Prostate gland (tissue), 2 donors: ENCODE measurements around the gene LYRM4.

ENCODE experiments used
- POLR2A ChIP-seq: fragments of 450-650 bp; IDR thresholded peaks from one replicate; pipeline ENCODE4 v1.6.1; 2016; ENCODE audit warnings: antibody characterized with exemption, mild to moderate bottlenecking
- POLR2AphosphoS5 ChIP-seq: sonication (generic); formaldehyde crosslinking; IDR thresholded peaks from one replicate; pipeline ENCODE4 v1.6.1; 2017; ENCODE audit warnings: antibody characterized with exemption
- TF ChIP-seq, protein P1 (sequence below), 4 experiments: fragments of 200-600 bp in 2 of 4; fragments of 450-650 bp in 2 of 4; sonication (generic) in 2 of 4; IDR thresholded peaks; 1 replicate in 3 of 4; 2 replicates in 1 of 4; pipeline ENCODE4 v1.5.1; 2016 to 2019; ENCODE audit warnings: antibody characterized with exemption in 4 of 4, mild to moderate bottlenecking in 2 of 4, moderate library complexity in 2 of 4

DNA sequence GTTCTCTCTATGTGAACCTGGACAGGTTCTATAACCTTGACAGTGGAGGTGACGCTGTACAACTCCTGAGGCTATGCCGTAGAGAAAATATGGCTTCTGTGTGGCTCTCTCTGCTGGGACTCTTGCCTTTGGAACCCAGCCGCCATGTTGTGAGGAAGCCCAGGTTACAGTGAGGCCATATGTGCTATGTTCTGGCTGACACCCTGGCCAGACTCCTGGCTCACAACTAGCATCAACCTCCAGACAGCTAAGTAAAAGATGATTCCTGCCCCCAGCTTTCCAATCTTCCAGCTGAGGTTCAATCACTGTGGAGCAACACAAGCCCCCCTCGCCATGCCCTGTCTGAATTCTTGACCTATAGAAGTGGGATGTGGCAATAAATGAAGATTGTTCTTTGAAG is 118.6 kb downstream of the LYRM4 start:
- TF ChIP-seq POLR2A (no peak), POLR2AphosphoS5 (no peak)
- TF ChIP-seq, protein P1, sequence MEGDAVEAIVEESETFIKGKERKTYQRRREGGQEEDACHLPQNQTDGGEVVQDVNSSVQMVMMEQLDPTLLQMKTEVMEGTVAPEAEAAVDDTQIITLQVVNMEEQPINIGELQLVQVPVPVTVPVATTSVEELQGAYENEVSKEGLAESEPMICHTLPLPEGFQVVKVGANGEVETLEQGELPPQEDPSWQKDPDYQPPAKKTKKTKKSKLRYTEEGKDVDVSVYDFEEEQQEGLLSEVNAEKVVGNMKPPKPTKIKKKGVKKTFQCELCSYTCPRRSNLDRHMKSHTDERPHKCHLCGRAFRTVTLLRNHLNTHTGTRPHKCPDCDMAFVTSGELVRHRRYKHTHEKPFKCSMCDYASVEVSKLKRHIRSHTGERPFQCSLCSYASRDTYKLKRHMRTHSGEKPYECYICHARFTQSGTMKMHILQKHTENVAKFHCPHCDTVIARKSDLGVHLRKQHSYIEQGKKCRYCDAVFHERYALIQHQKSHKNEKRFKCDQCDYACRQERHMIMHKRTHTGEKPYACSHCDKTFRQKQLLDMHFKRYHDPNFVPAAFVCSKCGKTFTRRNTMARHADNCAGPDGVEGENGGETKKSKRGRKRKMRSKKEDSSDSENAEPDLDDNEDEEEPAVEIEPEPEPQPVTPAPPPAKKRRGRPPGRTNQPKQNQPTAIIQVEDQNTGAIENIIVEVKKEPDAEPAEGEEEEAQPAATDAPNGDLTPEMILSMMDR (IDR thresholded peaks at IDR 0.05) = no peak
